CD4-positive, alpha-beta T cell treated with Interleukin-4 for 1 hour (primary cell): Measurements from ENCODE around the gene RABGGTB.
"Not testable (repeated sequence)": the region's sequence is repeated elsewhere in the genome, so short reads cannot be mapped to it uniquely, and the experiment has no call there.

Source experiments
- DNase-seq, 2 donors: peaks; one replicate each; pipeline ENCODE4 v3.0.0-alpha.2; 2020 to 2022

The RABGGTB gene

GRCh38 chr1:75796376-75797272 lies 10.6 kb downstream of the RABGGTB start, which contains the start of gene MSH4:
Gene MSH4, plus strand, starts transcription at chr1:75796882. Its CDS starts 104 bp downstream, at chr1:75796986.
- no peak for DNase-seq

- no peak for DNase-seq
Measured at GRCh38 chr1:75797273-75797588, 11.2 kb downstream of the RABGGTB start.

- DNase-seq, result no peak
Measured at GRCh38 chr1:75797606-75798216, 11.7 kb downstream of the RABGGTB start.

GRCh38 chr1:75801480-75801879 lies 15.4 kb downstream of the RABGGTB start:
- DNase-seq, result not testable (repeated sequence)

DNA sequence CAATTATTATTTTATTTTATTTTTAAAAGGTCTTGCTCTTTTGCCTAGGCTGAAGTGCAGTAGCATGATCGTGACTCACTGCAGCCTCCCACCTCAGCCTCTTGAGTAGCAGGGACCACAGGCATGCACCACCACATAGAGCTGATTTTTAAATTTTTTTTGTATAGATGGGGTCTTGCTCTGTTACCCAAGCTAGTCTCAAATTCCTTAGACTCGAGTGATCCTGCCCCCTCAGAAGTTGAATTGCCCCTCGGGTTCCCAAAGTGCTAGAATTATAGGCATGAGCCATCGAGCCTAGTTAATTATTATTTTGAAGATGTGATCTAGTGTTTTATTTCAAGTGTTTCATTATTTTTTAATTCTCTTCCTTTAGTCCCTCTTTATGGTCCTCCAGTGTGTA lies 22.9 kb downstream of the RABGGTB start:
- no peak for DNase-seq

GRCh38 chr1:75810113-75810512 lies 24.1 kb downstream of the RABGGTB start:
- not testable (repeated sequence) for DNase-seq

DNA sequence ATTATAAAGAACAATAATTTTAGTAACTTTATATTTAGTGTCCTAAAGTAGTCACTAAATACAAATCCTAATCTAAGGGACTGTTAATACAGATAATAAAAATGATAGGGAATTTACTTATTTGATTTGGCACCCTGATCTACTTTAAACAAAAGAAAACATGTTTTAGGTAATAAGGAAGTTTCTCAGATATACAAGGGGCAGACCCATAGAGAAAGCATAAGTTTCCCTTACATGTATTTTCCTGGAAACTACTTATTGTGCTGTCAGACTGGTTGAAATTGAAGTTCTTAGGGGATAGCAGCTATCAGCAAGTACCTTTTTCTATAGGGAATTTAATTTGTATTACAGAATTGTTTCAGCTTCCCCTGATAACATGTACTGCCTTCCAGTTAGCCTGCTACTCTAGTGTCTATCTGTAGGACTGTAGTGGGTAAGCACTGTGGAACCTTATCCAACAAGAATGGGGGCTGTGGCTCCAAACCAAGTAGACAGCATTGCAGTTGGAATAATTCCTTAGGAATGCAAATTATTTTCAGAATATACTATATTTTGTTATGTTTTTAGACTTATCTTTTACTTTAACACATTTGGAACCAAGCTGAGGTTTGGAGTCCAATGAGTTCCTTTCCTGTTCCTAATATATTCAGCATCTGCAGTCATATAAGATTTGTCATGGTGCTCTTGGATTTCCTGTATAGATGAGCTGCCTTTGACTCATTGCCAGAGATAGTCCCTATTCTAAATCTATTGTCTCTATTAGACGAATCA lies 25.3 kb downstream of the RABGGTB start:
- no peak for DNase-seq

DNA sequence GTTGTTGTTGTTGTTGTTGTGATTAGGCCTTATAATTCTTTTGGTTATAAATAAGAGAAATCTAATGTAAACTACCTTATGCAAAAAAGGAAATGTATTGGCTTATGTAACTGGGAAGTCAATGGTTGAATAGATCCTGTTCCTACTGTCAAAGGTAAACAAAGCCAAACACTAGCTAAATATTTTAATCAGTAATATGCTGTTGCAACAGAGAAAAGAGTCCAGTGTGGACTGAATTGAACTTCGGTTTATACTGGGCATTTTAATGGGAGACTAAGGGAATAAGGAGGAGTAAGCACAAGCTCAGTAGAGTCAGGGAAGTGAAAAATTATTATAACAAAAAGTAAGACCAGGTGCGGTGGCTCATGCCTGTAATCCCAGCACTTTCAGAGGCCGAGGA lies 26.0 kb downstream of the RABGGTB start:
- DNase-seq, result no peak

DNA sequence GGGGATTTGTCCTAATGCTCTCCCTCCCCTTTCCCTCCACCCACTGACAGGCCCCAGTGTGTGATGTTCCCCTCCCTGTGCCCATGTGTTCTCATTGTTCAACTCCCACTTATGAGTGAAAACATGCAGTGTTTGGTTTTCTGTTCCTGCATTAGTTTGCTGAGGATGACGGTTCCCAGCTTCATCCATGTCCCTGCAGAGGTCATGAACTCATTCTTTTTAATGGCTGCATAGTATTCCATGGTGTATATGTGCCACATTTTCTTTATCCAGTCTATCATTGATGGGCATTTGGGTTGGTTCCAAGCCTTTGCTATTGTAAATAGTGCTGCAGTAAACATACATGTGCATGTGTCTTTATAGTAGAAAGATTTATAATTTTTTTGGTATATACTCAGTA lies 37.5 kb downstream of the RABGGTB start:
- not testable (repeated sequence) for DNase-seq

- no peak for DNase-seq
Measured at GRCh38 chr1:75836528-75837100, 50.6 kb downstream of the RABGGTB start.

DNA sequence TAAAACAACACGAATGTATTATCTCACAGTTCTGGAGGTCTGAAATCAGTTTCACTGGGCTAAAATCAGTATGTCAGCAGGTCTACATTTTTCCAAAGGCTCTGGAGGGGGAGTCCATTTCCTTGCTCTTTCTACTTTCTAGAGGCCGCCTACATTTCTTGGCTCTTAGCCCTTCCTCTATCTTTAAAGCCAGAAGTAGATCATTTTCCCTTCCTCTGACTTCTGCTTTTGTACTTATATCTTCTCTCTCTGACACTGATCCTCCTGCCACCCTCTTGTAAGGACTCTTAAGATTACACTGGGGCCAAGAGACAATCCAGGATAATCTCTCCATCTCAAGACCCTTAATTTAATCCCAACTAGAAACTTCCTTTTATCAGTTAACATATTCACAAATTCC lies 52.0 kb downstream of the RABGGTB start:
- no peak for DNase-seq

DNA sequence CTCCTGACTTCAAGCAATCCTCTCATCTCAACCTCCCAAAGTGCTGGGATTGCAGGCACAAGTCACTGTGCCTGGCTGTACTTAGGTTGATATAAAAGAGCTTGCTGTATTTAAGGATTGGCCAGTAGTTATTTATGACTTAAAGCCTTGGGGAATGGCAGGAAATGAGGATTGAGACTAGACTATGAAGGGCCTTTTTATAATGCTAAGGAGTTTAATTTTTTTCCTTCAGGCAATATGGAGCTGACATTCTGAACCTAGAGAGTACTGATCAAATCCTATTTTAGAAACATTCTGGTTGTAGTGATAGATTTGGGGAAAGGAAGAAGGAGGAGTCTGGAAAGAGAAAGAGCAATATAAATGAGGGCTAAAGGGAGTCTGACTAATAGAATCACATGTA lies 55.4 kb downstream of the RABGGTB start:
- DNase-seq, result no peak
